PC-3 (cell line): ENCODE data around the gene GALNT2.

Experiments used
- CTCF ChIP-seq: fragments of 300-600 bp; sonication (generic); conservative IDR thresholded peaks from 2 replicates; pipeline ENCODE4 v1.5.1; 2017; ENCODE audit warnings: antibody characterized with exemption, low read depth, mild to moderate bottlenecking, low read length
- EZH2 ChIP-seq: fragments of 300-600 bp; sonication (generic); IDR thresholded peaks from one replicate; pipeline ENCODE4 v1.6.1; 2017; ENCODE audit warnings: antibody characterized with exemption, mild to moderate bottlenecking, low read length; ENCODE audit not compliant: unreplicated experiment

GRCh38 chr1:230155021-230155420 is 88.0 kb downstream of the GALNT2 start:
- no peak for TF ChIP-seq CTCF
- TF ChIP-seq EZH2 = no peak
